PC-3 (cell line): Measurements from ENCODE around the gene CDKL5. TPM values are rescaled to one million over a fixed set of nuclear protein-coding genes. Genes with fewer than 3 reads are reported as not detected.

Experiments used
- ATAC-seq: fragments of 200-7000 bp; cut with Tn5 transposase; 2 replicates; pipeline ENCODE4 v1.9.1; 2020; ENCODE audit warnings: mild to moderate bottlenecking, moderate library complexity
- BruUV-seq: library from RNA; stranded (reverse); fragments of 400-500 nt; replicated peaks from 2 replicates; lab custom pipeline; 2021; lab: Mats Ljungman, UMichigan
- CTCF ChIA-PET: fragments of 300-600 bp; sonication (Branson Sonifier 250); formaldehyde crosslinking; loops from one replicate; lab custom pipeline; 2022; ENCODE audit warnings: antibody characterized with exemption; lab: Charles Lee
- POLR2A ChIA-PET: fragments of 300-600 bp; sonication (Branson Sonifier 250); formaldehyde crosslinking; loops from one replicate; lab custom pipeline; 2022; ENCODE audit warnings: antibody characterized with exemption; ENCODE audit not compliant: unreplicated experiment; lab: Charles Lee
- DNase-seq: peaks from one replicate; pipeline ENCODE4 v3.0.0-alpha.2; 2015
- H2AFZ ChIP-seq: fragments of 300-600 bp; sonication (generic); 2 replicates; pipeline ENCODE4 v1.6.0; 2016; ENCODE audit warnings: antibody characterized with exemption, low read length
- H3F3A ChIP-seq: fragments of 300-600 bp; sonication (generic); one replicate; pipeline ENCODE4 v1.6.0; 2017; ENCODE audit warnings: antibody characterized with exemption, low read length, control low read depth, mild to moderate bottlenecking; ENCODE audit not compliant: unreplicated experiment
- H3K27ac ChIP-seq: fragments of 300-600 bp; sonication (generic); 2 replicates; pipeline ENCODE4 v1.5.1; 2016; ENCODE audit warnings: mild to moderate bottlenecking, low read length
- H3K27me3 ChIP-seq: fragments of 300-600 bp; sonication (generic); 2 replicates; pipeline ENCODE4 v1.6.1; 2016; ENCODE audit warnings: low read length, mixed read lengths
- H3K36me3 ChIP-seq: fragments of 300-600 bp; sonication (generic); 2 replicates; pipeline ENCODE4 v1.6.1; 2016; ENCODE audit warnings: low read depth, mixed run types, low read length, mixed read lengths
- H3K4me1 ChIP-seq: fragments of 300-600 bp; sonication (generic); 2 replicates; pipeline ENCODE4 v1.5.1; 2016; ENCODE audit warnings: low read length; ENCODE audit not compliant: insufficient read depth
- H3K4me2 ChIP-seq: fragments of 300-600 bp; sonication (generic); 2 replicates; pipeline ENCODE4 v1.6.0; 2016; ENCODE audit warnings: low read length
- H3K4me3 ChIP-seq: fragments of 300-600 bp; sonication (generic); 2 replicates; pipeline ENCODE4 v1.5.1; 2016; ENCODE audit warnings: mild to moderate bottlenecking, low read length, mixed read lengths
- H3K79me2 ChIP-seq: fragments of 300-600 bp; sonication (generic); 2 replicates; pipeline ENCODE4 v1.6.1; 2017; ENCODE audit warnings: low read length, mixed read lengths
- H3K9ac ChIP-seq: fragments of 300-600 bp; sonication (generic); 2 replicates; pipeline ENCODE4 v1.6.0; 2016; ENCODE audit warnings: mild to moderate bottlenecking, low read length
- H3K9me2 ChIP-seq: fragments of 300-600 bp; sonication (generic); replicated peaks from 2 replicates; pipeline ENCODE4 v1.6.1; 2016; ENCODE audit warnings: mixed run types, low read length, mixed read lengths
- H3K9me3 ChIP-seq: fragments of 300-600 bp; sonication (generic); 2 replicates; pipeline ENCODE4 v1.6.1; 2016; ENCODE audit warnings: low read length, mixed read lengths
- H4K20me1 ChIP-seq: fragments of 300-600 bp; sonication (generic); 2 replicates; pipeline ENCODE4 v1.6.1; 2016; ENCODE audit warnings: low read length, mixed read lengths
- EZH2 ChIP-seq: fragments of 300-600 bp; sonication (generic); IDR thresholded peaks from one replicate; pipeline ENCODE4 v1.6.1; 2017; ENCODE audit warnings: antibody characterized with exemption, mild to moderate bottlenecking, low read length; ENCODE audit not compliant: unreplicated experiment
- EZH2phosphoT487 ChIP-seq: fragments of 300-600 bp; sonication (generic); IDR thresholded peaks from 2 replicates; pipeline ENCODE4 v1.6.1; 2018; ENCODE audit warnings: mild to moderate bottlenecking, antibody characterized with exemption, low read length, borderline replicate concordance
- intact Hi-C: fragments of 100-400 bp; cut with micrococcal nuclease; formaldehyde crosslinking; loops from 2 replicates; pipeline ENCODE4 v1.9.0; 2023
- total RNA-seq: library from RNA; depleted of rRNA; stranded (reverse); fragments of >200 nt; gene quantifications from 2 replicates; pipeline ENCODE4 v1.2.3, GENCODE V29; 2014
- TF ChIP-seq, protein P1 (sequence below): fragments of 300-600 bp; sonication (generic); conservative IDR thresholded peaks from 2 replicates; pipeline ENCODE4 v1.5.1; 2017; ENCODE audit warnings: antibody characterized with exemption, low read depth, mild to moderate bottlenecking, low read length

Gene CDKL5
- total RNA-seq, 1 experiment from 2014 or later, result 2.9 TPM

- Histone ChIP-seq H3K27ac (no peak overlapping the region), H3K4me1 (peaks cover 15% of the 10 kb centered on the region; the same call in 1 of the 2 replicates), H3K79me2 (no peaks in the 10 kb centered on the region), H3K4me2 (no peak overlapping the region), H4K20me1 (no peaks in the 10 kb centered on the region), H3K4me3 (no peak overlapping the region), H3K27me3 (no peaks in the 10 kb centered on the region), H3K36me3 (no peaks in the 10 kb centered on the region), H3K9ac (no peak overlapping the region), H3K9me3 (no peaks in the 10 kb centered on the region), H2AFZ (no peak overlapping the region), H3K9me2 (no peaks in the 10 kb centered on the region), H3F3A (no peaks in the 10 kb centered on the region)
- CTCF ChIA-PET, result interaction anchor here (0.6 to 1.0 kb wide), 5 partner anchors 15 to 583 kb away, joined by 3 to 5 read pairs (median 4); partner anchors contain the start of gene CDKL5
- POLR2A ChIA-PET, result interaction anchor here (0.5 kb wide), 1 partner anchor 293 kb away, joined by 6 read pairs; no protein-coding TSS in a partner anchor
- peak; percentile 60 for DNase-seq
- TF ChIP-seq, protein P1, sequence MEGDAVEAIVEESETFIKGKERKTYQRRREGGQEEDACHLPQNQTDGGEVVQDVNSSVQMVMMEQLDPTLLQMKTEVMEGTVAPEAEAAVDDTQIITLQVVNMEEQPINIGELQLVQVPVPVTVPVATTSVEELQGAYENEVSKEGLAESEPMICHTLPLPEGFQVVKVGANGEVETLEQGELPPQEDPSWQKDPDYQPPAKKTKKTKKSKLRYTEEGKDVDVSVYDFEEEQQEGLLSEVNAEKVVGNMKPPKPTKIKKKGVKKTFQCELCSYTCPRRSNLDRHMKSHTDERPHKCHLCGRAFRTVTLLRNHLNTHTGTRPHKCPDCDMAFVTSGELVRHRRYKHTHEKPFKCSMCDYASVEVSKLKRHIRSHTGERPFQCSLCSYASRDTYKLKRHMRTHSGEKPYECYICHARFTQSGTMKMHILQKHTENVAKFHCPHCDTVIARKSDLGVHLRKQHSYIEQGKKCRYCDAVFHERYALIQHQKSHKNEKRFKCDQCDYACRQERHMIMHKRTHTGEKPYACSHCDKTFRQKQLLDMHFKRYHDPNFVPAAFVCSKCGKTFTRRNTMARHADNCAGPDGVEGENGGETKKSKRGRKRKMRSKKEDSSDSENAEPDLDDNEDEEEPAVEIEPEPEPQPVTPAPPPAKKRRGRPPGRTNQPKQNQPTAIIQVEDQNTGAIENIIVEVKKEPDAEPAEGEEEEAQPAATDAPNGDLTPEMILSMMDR, result peak; percentile 65
- TF ChIP-seq EZH2, result no peak
- TF ChIP-seq EZH2phosphoT487, result no peak
- intact Hi-C loops, result loop anchor here (2.0 kb wide), 1 partner anchor 477 kb away; no protein-coding TSS in a partner anchor
- no TSS peak for BruUV-seq
- peak; percentile 51; the same call in 1 of the 2 replicates for ATAC-seq
These were observed 15.4 kb upstream of the CDKL5 start for GRCh38 chrX:18410038-18410437.

- no peak overlapping the region for H3K4me2 ChIP-seq
- no peaks in the 10 kb centered on the region for H3F3A ChIP-seq
- no peak for ATAC-seq
- H3K4me3 ChIP-seq, result no peak overlapping the region
- TF ChIP-seq EZH2phosphoT487, result no peak
- TF ChIP-seq EZH2, result no peak
- TF ChIP-seq, protein P1, result no peak
- no peaks in the 10 kb centered on the region for H3K27me3 ChIP-seq
- no peak overlapping the region for H2AFZ ChIP-seq
- no peaks in the 10 kb centered on the region for H3K4me1 ChIP-seq
- H3K9me3 ChIP-seq, result no peaks in the 10 kb centered on the region
- CTCF ChIA-PET, result no interaction called here
- H3K36me3 ChIP-seq, result no peaks in the 10 kb centered on the region
- H3K9me2 ChIP-seq, result no peaks in the 10 kb centered on the region
- H3K9ac ChIP-seq, result no peak overlapping the region
- DNase-seq, result no peak
- intact Hi-C loops, result no loop called here
- H3K27ac ChIP-seq, result no peak overlapping the region
- H4K20me1 ChIP-seq, result no peaks in the 10 kb centered on the region
- BruUV-seq, result no TSS peak
- POLR2A ChIA-PET, result no interaction called here
- H3K79me2 ChIP-seq, result no peaks in the 10 kb centered on the region
These were observed 10.0 kb upstream of the CDKL5 start for GRCh38 chrX:18415386-18415785.

GRCh38 chrX:18422325-18422724 lies 3.1 kb upstream of the CDKL5 start:
- Histone ChIP-seq H3F3A (no peaks in the 10 kb centered on the region), H3K27me3 (no peaks in the 10 kb centered on the region), H3K9me3 (no peaks in the 10 kb centered on the region), H4K20me1 (no peaks in the 10 kb centered on the region), H2AFZ (no peak overlapping the region), H3K4me2 (peak overlapping the region; percentile 10; the same call in 1 of the 2 replicates), H3K4me1 (peaks cover 5% of the 10 kb centered on the region), H3K4me3 (no peak overlapping the region), H3K9ac (no peak overlapping the region), H3K9me2 (no peaks in the 10 kb centered on the region), H3K79me2 (no peaks in the 10 kb centered on the region), H3K36me3 (no peaks in the 10 kb centered on the region), H3K27ac (peak overlapping the region; percentile 29)
- ChIA-PET CTCF (no interaction called here), POLR2A (no interaction called here)
- DNase-seq, result peak; percentile 76
- peak; percentile 16 for ATAC-seq
- intact Hi-C loops, result loop anchor here (10.0 kb wide), 1 partner anchor 282 kb away; the partner anchor contains the start of gene PPEF1
- TF ChIP-seq EZH2 (no peak), EZH2phosphoT487 (no peak)
- TF ChIP-seq, protein P1, result no peak
- no TSS peak for BruUV-seq
